ENCODE measurements around the gene PGM5. TPM values are rescaled to one million over a fixed set of nuclear protein-coding genes. Genes with fewer than 3 reads are reported as not detected.

Gene PGM5
- polyA plus RNA-seq, 3 donors from 2014 or later, result 1.2 TPM; not detected in 2

DNA sequence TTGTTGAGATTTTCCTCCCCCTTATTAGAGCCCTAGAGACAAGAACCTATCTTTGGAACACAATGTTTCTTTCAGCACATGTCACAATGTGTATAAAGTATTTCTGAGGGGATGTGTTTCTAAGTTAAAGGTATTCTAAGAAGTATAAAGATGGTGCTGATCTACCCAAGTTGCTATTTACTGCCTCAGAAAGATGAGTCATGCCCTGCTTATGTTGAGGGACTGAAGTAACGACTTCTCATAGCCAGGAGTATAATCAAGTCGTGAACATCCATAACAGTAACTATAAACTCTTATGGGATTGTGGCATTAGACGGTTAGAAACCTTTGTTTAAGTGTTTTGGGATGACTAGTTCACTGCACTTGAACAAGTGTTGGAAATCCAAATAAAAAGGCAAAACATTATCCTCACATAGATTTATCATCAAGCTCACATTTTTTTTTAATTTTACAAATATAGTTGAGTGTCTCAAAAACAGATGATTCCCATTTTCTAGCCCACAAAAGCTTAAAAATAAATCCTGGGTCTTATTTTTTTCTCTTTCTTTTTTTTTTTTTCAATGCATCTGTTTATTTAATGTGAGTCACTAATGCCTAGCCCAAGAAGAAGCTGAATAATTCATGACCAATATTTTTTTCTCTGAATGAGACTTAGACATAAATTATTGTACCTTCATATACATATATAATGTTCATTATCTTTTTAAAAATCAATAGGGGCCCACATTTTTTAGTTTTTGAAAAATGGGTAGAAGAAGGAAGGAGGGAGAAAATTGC, 196.5 kb downstream of the PGM5 start:
- Mint-ChIP-seq H3K36me3 (no peaks in the 10 kb centered on the region), H3K4me1 (no peaks in the 10 kb centered on the region)

DNA sequence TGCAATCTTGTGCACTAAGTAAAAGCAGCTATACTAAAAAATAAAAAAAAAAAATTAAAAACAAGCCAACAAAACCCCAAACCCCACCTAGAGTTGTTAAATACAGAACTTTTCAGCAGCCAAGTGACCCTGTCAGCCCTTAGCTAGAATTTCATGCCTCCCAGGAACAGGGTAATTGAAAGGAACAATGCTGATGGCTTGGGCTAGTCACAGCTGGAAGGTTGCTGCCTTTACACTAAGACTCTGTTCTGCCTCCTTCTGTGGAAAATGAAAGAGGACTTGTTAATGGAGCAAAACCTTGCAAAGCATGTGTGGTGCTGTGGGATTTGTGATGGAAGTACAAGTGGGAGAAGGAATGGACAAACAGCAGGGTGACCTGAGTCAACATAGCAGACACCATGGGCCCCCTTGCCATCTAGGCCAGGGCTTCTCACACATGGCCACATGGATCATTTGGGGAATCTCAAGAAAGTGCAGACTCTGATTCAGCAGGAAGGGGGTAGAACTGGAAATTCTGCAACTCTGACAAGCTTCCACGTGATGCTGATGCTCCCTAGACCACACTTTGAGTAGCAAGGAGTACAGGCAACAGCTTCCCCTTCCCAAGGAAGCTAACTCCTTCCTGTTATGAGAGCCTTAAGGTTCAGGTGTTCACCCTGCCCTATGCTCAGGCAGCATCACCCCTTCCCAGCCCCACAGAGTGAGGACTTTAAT, 199.2 kb downstream of the PGM5 start:
- peaks cover 0 to 3% (median 0%) of the 10 kb centered on the region in 3 donors for H3K27me3 Mint-ChIP-seq (ENCODE audit: low read depth in 3 of 3)
- H3K9me3 Mint-ChIP-seq, result no peaks in the 10 kb centered on the region
- H3K4me1 Mint-ChIP-seq, result peaks cover 12 to 14% of the 10 kb centered on the region in 2 donors
- H3K27ac Mint-ChIP-seq, result no peak overlapping the region
- DNase-seq, result no peak
- no peaks in the 10 kb centered on the region for H3K36me3 Mint-ChIP-seq
- no peak overlapping the region for H3K4me3 Mint-ChIP-seq

More for the DNA sequence above, 196.5 kb downstream of the PGM5 start:
- no peak for DNase-seq
- H3K27ac Mint-ChIP-seq, result no peak overlapping the region
- H3K27me3 Mint-ChIP-seq (ENCODE audit: low read depth in 3 of 3), result peaks cover 0 to 3% (median 0%) of the 10 kb centered on the region in 3 donors
- H3K4me3 Mint-ChIP-seq, result no peak overlapping the region
- no peaks in the 10 kb centered on the region for H3K9me3 Mint-ChIP-seq

DNA sequence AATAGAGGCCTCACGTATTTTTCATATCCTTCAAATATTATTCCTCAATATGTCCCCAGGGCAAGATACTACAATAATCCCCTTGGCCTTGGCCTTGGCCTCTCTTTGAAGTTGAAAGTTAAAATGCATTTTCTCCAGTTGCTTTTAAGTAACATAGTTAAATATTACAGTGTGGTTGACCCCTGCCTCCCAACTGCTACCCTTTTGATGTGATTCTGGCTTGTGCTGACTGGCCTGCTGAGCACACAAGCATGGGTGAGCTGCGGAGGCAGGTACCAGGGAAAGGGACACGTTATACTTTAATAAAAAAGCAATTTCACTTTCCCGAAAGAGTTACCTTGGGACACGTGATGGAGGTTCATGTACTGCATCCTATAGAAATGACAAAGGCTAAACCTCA, 202.1 kb downstream of the PGM5 start:
- H3K4me3 Mint-ChIP-seq, result no peak overlapping the region
- H3K9me3 Mint-ChIP-seq, result no peaks in the 10 kb centered on the region
- H3K4me1 Mint-ChIP-seq, result peaks cover 18 to 21% of the 10 kb centered on the region in 2 donors
- peaks cover 0 to 12% (median 0%) of the 10 kb centered on the region in 3 donors for H3K27me3 Mint-ChIP-seq (ENCODE audit: low read depth in 3 of 3)
- no peak for DNase-seq
- no peak overlapping the region for H3K27ac Mint-ChIP-seq
- no peaks in the 10 kb centered on the region for H3K36me3 Mint-ChIP-seq

DNA sequence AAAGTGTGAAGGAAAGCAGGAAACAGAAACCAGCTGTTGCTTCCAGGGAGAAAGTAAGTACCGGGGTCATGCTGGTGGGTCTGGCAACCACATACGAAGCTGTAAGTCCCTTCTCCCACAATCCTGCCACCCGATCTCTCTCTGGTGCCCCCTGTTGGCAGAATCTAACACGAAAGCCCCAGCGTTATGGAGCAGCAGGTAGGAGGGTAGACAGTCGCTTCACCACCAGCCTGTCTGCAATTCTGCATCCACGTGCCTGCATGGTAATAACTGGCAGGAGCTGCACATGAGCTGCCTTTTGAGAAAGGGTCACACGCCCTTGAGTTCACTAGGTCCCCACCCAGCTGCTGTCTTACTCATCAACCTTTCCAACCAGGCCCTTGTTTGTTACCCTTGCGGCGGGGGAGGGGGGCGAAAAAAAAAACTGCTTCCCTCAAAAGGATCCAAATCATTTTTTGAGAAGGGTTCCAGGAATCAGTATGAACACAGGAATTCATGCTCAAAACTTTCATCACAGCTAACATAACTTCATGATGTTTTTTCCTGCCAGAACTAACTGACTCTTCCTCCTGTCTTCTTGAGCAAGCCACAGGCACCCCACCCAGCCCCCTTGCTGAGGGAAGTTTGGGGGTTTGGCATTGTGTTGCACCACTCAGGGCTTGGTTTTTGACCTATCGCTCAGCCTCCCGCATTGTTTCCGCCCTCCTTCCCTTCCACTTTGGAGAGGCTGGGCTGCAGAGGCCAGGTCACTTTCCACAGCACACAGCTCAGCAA, 203.8 kb downstream of the PGM5 start:
- peak; percentile 25 to 35 (median 26) for DNase-seq
- Mint-ChIP-seq H3K4me3 (peak overlapping the region in 4 of 5 donors; percentile 36 to 59 (median 54)), H3K27me3 (ENCODE audit: low read depth in 3 of 3) (peaks cover 0 to 12% (median 2%) of the 10 kb centered on the region in 3 donors), H3K36me3 (no peaks in the 10 kb centered on the region), H3K4me1 (peaks cover 18 to 21% of the 10 kb centered on the region in 2 donors), H3K9me3 (no peaks in the 10 kb centered on the region), H3K27ac (peak overlapping the region in 1 of 6 donors; percentile 38)

DNA sequence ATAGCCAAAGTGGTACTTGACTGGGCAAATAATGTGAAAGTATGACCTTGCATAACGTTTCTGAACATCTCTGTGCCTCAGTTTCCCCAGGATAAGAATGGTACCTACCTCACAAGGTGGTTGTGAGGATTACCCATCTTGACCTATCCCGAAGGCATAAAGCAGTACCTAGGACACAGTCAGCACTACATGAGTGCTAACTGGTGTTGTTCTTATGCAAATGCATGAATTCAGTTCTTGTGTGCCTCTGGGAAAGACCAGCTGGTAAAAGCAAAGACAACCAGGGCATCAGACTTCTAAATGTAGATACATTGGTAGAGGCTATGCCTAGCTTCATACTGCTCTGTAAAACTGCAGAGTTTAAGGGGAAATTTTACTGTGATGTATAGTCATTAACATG, 206.1 kb downstream of the PGM5 start:
- Mint-ChIP-seq H3K4me3 (no peak overlapping the region), H3K9me3 (no peaks in the 10 kb centered on the region), H3K4me1 (peaks cover 18 to 21% of the 10 kb centered on the region in 2 donors), H3K36me3 (no peaks in the 10 kb centered on the region), H3K27me3 (ENCODE audit: low read depth in 3 of 3) (peaks cover 0 to 12% (median 2%) of the 10 kb centered on the region in 3 donors), H3K27ac (no peak overlapping the region)
- no peak for DNase-seq

DNA sequence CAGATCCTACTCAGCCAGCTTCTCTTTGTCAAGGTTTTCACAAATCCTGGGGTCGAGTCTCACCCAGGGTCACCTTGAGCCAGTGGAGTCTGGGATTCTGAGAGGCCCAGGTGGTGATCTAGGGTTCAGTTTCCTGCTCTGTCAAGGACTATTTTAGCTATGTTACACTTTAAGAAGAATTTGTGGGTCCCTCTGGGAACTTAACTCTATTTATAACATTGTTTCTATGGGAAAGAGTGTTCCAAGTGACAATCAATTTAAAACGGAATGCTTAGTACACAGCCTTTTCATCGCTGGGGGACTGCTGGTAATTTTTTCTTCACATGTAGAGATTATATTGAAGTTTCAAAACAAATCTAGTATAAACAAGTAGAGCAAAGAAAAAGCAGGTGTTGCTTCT, 211.2 kb downstream of the PGM5 start:
- no peak overlapping the region for H3K4me3 Mint-ChIP-seq
- H3K27me3 Mint-ChIP-seq (ENCODE audit: low read depth in 3 of 3), result peaks cover 4 to 6% (median 5%) of the 10 kb centered on the region in 3 donors
- no peaks in the 10 kb centered on the region for H3K4me1 Mint-ChIP-seq
- H3K27ac Mint-ChIP-seq, result no peak overlapping the region
- DNase-seq, result no peak
- no peaks in the 10 kb centered on the region for H3K9me3 Mint-ChIP-seq
- no peaks in the 10 kb centered on the region for H3K36me3 Mint-ChIP-seq

DNA sequence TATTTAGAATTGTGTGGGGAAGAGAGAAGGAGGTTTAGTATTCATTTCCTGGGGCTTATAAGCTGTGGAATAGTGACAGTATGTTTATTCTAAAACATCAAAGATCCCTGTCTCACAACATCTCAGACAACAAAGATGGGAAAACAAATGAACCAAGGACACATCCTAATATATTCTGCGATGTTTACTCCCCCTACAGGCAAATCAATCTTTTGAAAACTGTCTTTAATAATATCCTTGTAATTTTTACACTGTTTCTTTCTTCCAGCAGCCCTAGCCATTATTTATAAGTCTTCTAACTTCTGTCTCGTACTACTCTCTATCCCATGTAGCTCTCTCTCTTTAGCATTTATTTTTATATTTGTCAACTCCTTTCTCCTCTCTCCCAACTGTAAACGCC, 217.7 kb downstream of the PGM5 start:
- H3K27ac Mint-ChIP-seq, result no peak overlapping the region

DNA sequence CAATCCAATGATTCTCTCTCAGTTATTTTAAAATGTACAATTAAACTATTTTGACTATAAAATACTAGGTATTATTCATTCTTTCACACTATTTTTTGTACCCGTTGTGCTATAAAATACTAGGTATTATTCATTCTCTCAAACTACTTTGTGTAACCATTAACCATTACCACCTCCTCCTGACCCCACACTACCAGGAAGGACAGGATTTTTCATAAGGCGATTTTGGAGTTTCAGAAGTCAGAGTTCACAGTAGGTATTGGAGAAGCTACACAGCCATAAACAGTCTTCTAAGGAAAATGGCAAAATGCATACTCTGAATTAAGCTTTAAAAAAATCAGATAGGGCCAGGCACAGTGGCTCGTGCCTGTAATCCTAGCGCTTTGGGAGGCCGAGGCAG, 219.4 kb downstream of the PGM5 start:
- no peaks in the 10 kb centered on the region for H3K9me3 Mint-ChIP-seq
- H3K27ac Mint-ChIP-seq, result no peak overlapping the region
- DNase-seq, result no peak
- H3K4me1 Mint-ChIP-seq, result no peaks in the 10 kb centered on the region
- peaks cover 0 to 7% (median 2%) of the 10 kb centered on the region in 3 donors for H3K27me3 Mint-ChIP-seq (ENCODE audit: low read depth in 3 of 3)
- H3K36me3 Mint-ChIP-seq, result no peaks in the 10 kb centered on the region
- H3K4me3 Mint-ChIP-seq, result no peak overlapping the region

More for the DNA sequence above, 217.7 kb downstream of the PGM5 start:
- no peak for DNase-seq
- no peak overlapping the region for H3K4me3 Mint-ChIP-seq
- H3K27me3 Mint-ChIP-seq (ENCODE audit: low read depth in 3 of 3), result peaks cover 2 to 5% (median 4%) of the 10 kb centered on the region in 3 donors
- H3K36me3 Mint-ChIP-seq, result no peaks in the 10 kb centered on the region
- no peaks in the 10 kb centered on the region for H3K9me3 Mint-ChIP-seq
- H3K4me1 Mint-ChIP-seq, result no peaks in the 10 kb centered on the region

DNA sequence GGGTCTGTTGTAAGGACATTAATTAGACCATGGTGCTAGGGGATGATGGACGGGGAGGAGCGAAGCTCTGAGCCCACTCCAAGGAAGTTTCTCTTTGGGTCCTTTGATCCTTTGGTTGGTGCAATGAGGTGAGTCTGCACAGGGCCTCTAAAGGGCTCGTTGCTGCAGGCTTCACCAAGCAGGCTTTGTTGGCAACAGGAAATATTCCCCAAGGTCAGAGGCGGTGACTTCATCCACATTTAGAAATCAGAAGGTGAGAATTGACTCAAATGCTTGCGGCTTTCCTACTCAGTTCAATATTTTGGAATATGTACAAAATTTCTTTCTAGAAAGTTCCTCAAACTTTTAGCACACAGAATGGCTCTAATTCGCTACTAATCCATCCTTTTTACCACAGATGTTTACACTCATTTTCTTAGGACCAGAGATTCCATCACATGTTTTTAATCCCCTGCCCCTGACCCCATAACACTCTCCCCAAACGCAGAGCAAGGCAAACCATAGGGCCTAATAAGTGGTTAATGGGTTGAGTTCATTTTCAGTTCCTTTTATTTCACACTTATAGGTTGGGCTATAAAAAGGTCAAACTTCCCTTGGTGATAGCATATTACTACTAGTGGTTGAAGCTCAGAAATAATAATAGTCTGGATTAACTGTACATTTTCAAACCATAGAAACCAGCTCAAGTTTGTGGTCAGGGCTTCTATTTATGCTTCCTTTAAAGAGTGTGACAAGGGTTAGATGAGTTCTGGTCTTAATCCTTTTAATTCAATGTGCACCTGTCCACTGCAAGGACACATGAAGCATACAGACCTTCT, 221.6 kb downstream of the PGM5 start:
- no peak overlapping the region for H3K27ac Mint-ChIP-seq
- H3K4me1 Mint-ChIP-seq, result no peaks in the 10 kb centered on the region
- no peak overlapping the region for H3K4me3 Mint-ChIP-seq
- H3K27me3 Mint-ChIP-seq (ENCODE audit: low read depth in 3 of 3), result peaks cover 0 to 5% (median 2%) of the 10 kb centered on the region in 3 donors
- DNase-seq, result no peak
- H3K9me3 Mint-ChIP-seq, result no peaks in the 10 kb centered on the region
- H3K36me3 Mint-ChIP-seq, result no peaks in the 10 kb centered on the region

Other genes starting within 250 kb of the PGM5 start
- 10 to 100 TPM in 2 of 3 donors, 1 to 10 TPM in 1; 1.8 to 17.5 (median 10.5) TPM for gene ZNG1C, start 114.6 kb upstream of the PGM5 start, polyA plus RNA-seq
- gene FOXD4L3, start 53.7 kb upstream of the PGM5 start, polyA plus RNA-seq, result not detected
- gene TMEM252, start 184.3 kb downstream of the PGM5 start, polyA plus RNA-seq, result not detected

Data from immature natural killer cell (primary cell).